Activated CD4-positive, alpha-beta T cell treated with anti-CD3 and anti-CD28 coated beads for 24 hours (primary cell): Measurements from ENCODE around the gene ASB8.
"Not testable (repeated sequence)": the region's sequence is repeated elsewhere in the genome, so short reads cannot be mapped to it uniquely, and the experiment has no call there.

Experiments used
- DNase-seq, 2 donors: peaks; one replicate each; pipeline ENCODE4 v3.0.0-alpha.2; 2020; ENCODE audit warnings: low read depth in 2 of 2

ASB8 gene

GRCh38 chr12:48142818-48143674 lies 14.3 kb downstream of the ASB8 start:
- DNase-seq, result no peak

DNA sequence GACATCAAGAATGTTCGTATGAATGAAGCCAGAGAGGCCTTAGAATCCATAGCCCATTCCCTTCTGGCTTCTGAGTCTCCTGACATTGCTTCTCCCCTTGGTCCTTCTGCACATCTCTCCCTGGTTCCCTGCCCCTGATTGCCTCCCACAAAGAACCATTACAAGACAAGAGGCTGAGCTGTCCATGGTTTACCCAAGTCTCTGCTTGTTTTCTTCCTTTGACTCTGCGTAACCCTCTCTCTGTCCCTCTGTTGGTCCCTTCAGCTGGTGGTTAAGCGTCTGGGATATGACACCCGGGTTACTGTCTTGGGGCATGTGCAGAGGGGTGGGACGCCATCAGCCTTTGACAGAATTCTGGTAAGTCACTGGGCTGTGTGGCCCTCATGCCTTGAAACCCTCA lies 22.3 kb downstream of the ASB8 start:
- DNase-seq, result no peak

DNA sequence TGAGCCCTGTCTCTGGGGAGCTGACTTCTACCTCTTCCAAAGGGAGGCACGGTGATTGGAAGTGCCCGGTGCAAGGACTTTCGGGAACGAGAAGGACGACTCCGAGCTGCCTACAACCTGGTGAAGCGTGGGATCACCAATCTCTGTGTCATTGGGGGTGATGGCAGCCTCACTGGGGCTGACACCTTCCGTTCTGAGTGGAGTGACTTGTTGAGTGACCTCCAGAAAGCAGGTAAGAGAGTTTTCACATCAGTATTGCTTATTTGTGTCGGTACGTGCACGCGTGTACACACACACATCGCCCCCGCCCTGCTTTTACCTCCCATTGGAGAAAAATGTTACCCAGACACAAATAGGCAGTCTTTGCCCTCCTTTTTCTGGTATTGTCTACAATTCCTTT lies 24.5 kb downstream of the ASB8 start:
- DNase-seq, result no peak

GRCh38 chr12:48131517-48131916 lies 25.8 kb downstream of the ASB8 start:
- DNase-seq, result no peak

DNA sequence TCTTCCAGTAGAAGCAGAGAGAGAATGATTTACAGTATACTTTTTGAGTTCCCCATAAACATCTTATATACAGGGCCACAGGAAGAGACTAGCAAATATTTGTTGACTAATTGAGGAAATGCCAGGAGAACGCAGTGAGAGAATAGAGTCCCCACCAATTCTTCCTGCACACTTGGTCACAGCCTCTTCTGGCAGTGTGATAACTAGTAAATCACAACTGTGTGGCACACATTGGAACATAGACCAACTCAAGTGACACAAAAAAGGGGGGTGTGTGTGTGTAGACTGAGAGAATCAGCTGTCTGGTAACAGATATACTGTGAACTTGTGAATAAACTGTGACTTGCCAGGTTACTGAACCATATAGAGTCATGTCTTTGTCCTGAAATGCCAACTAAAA lies 27.9 kb downstream of the ASB8 start:
- DNase-seq, result no peak

- DNase-seq, result no peak
These were observed 28.5 kb downstream of the ASB8 start for GRCh38 chr12:48128800-48129199.

DNA sequence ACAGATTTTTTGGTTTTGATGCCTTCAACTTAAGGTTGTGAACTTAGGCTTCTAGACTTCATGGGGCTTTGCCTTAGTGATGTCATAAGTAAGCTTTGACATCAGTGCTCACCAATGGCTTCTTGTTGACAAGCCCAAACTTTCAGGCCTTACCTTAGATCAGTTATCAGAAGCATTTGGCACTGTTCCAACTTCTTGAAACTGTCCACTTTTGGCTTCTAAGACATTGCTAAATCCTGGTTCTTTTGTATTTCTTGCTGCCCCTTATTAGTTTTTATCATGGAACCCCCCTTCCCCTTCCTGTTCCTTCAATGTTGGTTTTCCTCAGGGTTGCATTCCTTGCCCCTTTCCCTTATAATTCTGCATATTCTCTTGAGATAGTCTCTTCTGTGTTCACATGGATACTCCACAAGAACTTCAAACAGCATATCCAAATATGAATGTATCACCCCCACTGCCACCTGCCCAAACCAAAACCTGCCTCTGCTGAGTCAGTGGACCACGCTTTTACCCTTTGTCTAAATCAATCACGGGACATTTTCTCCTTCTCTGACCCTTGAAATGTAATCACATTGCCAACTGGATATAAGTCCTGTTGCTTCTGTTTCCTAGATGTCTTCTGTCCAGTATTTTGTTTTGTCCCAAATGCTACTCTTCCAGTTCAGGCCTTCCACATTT lies 30.2 kb downstream of the ASB8 start:
- no peak for DNase-seq

- DNase-seq, result no peak
These were observed 31.3 kb downstream of the ASB8 start for GRCh38 chr12:48125985-48126384.

GRCh38 chr12:48125542-48125941 lies 31.8 kb downstream of the ASB8 start:
- not testable (repeated sequence) for DNase-seq

DNA sequence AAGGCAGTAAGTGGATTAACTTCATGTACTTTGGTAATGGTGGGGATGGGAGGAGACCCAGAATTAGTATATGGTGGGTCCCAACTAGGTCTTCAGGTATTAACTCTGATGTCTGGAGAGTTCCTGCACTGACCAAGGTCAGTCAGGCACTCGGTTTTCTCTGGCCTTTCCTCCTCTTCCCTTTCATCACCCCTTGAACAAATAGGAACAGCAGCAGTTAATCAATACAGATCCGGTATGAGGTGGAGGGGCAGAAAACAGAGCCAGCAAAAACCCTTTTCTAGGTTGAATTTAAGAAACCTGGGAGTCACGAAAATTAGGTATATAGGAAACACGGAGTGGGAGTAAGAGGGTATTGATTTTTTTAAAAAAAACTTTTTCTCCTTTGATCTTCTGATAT lies 34.1 kb downstream of the ASB8 start:
- DNase-seq, result no peak

GRCh38 chr12:48122065-48122834 lies 35.1 kb downstream of the ASB8 start:
- no peak for DNase-seq

DNA sequence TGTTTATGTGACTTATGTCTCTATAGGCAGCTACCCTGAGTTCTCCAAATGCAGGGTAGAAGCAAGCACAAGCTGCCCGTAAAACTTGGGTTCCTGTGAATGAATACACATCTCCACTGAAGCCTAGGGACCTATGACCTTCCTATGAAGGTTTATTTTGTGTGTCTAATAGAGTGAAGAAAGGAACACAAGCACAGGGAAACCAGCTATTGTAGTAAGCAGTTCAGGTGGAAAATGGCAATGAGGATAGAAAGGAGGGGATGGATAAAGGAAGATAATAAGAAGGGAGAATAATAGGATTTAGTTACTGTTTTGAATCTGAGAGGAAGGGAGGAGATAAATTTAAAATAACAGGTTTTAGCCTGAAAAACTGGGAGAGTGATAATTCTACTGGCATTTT lies 35.8 kb downstream of the ASB8 start:
- DNase-seq, result no peak

DNA sequence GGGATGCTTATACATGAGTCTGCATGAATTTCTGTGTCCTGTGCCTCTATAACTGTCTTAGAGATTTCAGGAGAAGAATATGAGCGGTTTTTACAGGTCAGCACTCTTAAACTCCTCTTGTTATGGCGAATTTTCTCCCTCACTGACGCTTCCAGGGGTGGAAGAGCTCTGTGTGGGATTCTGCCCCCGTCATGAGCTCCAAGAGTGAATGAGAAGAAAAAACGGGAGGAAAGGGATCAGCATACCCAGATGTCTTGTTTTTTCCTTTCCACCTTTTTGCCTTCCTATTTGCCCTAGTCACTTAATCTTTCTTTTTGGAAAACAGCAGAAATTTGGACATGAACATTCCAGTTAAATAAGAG lies 37.5 kb downstream of the ASB8 start:
- no peak for DNase-seq

DNA sequence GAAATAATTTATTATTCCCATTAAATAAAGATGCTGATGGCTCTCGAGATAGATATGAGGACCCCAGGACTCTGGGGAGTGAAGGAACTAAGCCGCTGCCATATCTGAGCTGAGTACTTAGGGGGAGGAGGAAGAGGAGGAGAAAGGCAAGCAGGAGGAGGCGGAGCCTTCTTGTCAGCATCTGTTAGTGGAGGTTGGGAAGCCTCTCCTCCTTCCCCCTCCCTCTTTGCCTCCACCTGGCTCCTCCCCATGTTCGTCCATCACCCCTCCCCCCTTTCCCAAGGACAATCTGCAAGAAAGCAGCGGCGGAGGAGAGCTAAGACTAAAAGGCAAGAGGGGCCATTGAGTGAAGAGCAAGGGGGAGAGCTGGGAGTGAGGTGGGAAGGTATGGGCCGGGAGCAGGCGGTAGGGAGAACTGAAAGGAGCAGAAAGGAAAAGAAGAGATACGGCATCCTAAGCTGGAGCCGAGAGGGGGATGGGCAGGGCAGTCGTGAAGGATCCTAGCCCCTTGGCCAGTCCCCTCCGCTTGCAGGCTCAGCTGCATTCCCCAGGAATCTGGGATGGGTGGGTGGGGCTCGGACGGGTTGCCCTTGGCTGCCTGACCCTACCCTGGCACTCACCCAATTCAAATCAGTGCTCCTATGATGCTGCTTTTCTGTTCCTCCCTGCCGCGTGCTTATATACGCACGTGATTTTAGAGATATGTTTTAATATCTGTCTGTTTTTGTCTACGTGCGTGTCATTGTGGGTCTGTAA lies 38.1 kb downstream of the ASB8 start, which contains the start of gene PFKM:
PFKM (plus strand) TSS at position 287 of the 756 bp plus-strand sequence. CDS start 3,411 bp downstream, outside the sequence.
- peak; percentile 60 for DNase-seq

- DNase-seq, result no peak
These were observed 38.9 kb downstream of the ASB8 start for GRCh38 chr12:48118284-48118871.

DNA sequence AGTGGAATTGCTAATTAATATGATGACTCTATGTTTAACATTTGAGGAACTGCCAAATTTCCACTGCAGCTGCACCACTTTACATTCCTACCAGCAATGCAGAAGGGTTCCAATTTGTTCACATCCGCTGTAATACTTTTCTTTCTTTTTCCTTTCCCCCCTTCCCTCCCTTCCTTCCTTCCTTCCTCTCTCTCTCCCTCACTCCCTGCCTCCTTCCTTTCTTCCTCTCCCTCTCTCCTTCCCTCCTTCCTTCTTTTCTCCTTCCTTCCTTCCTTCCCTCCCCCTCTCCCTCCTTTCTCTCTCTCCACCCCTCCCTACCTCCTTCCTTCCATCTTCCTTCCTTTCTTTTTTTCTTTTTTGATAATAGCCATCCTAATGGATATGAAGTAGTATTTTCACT lies 41.4 kb downstream of the ASB8 start:
- no peak for DNase-seq

GRCh38 chr12:48111312-48111693 lies 46.0 kb downstream of the ASB8 start:
- DNase-seq, result not testable (repeated sequence)

DNA sequence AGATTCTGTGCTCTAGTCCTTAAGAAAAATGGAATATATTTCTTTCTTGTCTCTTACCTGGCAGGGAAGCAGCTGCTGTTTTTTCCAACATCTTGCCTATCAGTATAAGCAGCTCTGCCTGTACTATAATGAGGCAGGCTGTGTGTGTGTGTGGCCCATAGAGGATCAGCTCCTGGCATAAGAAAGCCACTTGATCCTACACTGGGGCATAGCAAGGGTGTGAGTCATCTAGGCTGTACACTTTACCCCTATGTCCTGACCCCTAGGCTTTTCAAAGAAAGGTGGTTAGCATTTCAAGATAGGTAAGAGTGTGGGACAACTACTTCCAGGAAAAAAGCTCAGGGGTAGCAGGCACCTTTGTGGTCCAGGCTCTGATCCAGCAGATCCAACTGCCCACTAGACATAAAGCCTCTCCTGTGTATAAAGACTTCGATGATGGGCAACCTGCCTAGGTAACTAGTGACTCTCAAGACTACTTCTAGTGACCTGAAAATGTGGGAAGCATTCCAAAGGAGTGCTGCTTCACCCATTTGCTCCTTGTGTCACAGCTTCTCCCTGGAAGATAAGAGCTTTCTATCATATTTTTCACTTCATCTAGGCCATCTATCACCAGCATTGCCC lies 46.5 kb downstream of the ASB8 start:
- no peak for DNase-seq

DNA sequence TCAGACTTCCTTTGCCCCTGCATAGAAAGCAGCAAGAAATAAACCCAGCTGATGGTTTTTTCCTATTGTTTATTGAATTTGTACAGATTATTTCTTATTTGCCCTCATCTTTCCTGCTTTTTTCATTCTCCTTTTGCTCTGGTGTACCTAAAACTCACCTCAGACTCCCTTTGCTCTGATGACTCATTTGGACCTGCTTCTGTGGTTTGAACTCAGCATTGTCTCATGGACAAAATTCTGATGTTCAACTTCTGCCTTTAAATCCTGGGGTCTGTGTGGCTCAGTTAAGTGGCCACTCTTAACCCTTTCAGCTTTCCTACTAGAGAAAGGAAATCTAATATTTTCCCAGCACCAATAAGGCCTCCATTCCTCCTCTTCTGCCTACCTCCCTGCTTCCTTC lies 47.9 kb downstream of the ASB8 start:
- DNase-seq, result no peak

DNA sequence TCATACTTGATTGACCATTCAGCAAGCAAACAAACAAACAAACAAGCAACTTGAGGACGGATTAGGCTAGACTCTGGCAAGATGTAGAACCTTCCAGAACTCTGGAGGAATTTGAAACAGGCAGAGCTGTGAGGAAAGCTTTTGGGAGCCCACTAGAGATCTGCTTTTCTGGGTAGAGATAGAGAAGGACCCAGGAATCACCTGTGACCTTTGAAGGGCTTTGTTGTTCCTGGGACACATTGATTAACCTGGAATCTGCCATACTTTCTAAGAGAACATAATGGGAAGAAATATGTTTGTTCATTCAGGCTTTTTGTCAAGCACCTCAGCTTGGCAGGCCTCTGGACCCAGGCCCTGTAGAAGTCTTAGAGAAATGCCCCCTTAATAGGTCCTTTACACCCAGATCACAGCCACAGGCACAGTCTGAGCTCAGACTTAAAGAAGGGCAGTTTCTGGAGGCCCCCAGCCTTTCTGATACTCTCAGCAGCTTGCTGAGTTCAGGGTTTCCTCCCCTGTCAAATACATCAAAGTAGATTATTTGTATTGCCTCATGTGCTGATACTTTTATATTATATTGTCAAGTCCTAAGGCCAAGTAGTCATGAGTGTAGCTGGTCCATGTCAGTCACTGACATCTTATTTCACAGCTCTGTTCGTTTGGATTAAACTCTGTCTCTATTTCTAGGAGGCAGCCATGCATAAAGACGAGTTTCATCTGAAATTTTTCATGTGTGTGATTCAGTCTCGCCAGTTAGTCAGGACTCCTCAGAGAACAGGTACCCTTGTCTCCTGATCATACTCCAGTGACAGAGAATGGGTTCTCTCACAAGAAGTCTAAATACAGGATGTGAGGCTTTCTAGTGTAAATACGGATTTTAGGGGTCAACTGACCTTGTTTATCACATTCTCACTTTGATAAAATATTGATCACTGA lies 50.4 kb downstream of the ASB8 start:
- no peak for DNase-seq
